A549 (cell line): ENCODE results near the gene ADH1A. TPM values are rescaled to one million over a fixed set of nuclear protein-coding genes. Genes with fewer than 3 reads are reported as not detected.

Experiments
- ATAC-seq, 2 experiments: fragments of 200-7000 bp in 1 of 2; fragments of >200 bp in 1 of 2; cut with Nextera tagmentation in 1 of 2; cut with Tn5 transposase in 1 of 2; 3 replicates each; pipeline versions ENCODE4 v1.8.0 to v1.9.1; 2018 to 2020; ENCODE audit warnings: mild to moderate bottlenecking in 1 of 2, moderate library complexity in 1 of 2
- CTCF ChIA-PET: fragments of 300-600 bp; sonication (Branson Sonifier 250); formaldehyde crosslinking; extraction: SDS; loops from one replicate; lab custom pipeline; 2021; ENCODE audit warnings: antibody characterized with exemption, inconsistent platforms; lab: Yijun Ruan, JAX
- POLR2A ChIA-PET: fragments of 350-600 bp; formaldehyde crosslinking; extraction: SDS; loops from one replicate; lab custom pipeline; 2021; ENCODE audit warnings: antibody characterized with exemption, inconsistent platforms; lab: Yijun Ruan, JAX
- DNase-seq, 2 experiments: peaks; one replicate each; pipeline versions ENCODE4 v3.0.0 to v3.0.0-alpha.2; 2011 to 2016; ENCODE audit warnings: low read depth in 1 of 2, low spot score in 1 of 2
- FAIRE-seq: peaks from 2 replicates; lab custom pipeline; 2011; peaks lifted over from hg19 to GRCh38; lab: Jason Lieb, UNC
- H3K27ac ChIP-seq, 2 experiments: fragments of >200 bp; sonication (Bioruptor Twin); formaldehyde crosslinking; 3 replicates each; pipeline ENCODE4 v1.5.1; 2016 to 2017
- H3K4me1 ChIP-seq: fragments of >200 bp; sonication (Bioruptor Twin); formaldehyde crosslinking; 3 replicates; pipeline ENCODE4 v1.6.1; 2016
- H3K4me2 ChIP-seq: fragments of >200 bp; sonication (Bioruptor Twin); formaldehyde crosslinking; 3 replicates; pipeline ENCODE4 v1.6.1; 2016
- H3K4me3 ChIP-seq: fragments of >200 bp; sonication (Bioruptor Twin); formaldehyde crosslinking; 3 replicates; pipeline ENCODE4 v1.5.1; 2016
- H3K9me3 ChIP-seq: fragments of >200 bp; sonication (Bioruptor Twin); formaldehyde crosslinking; 3 replicates; pipeline ENCODE4 v1.6.1; 2016
- ATOH8 ChIP-seq: fragments of 250-450 bp; sonication (Bioruptor Pico); IDR thresholded peaks from 2 replicates; pipeline ENCODE4 v1.5.0; 2020; ENCODE audit warnings: low read depth, mild to moderate bottlenecking, moderate library complexity
- CEBPB ChIP-seq, 2 experiments: fragments of >200 bp in 1 of 2; sonication (Bioruptor Twin) in 1 of 2; formaldehyde crosslinking in 1 of 2; IDR thresholded peaks; 2 replicates each; pipeline ENCODE4 v1.6.1; 2012 to 2016
- CHD2 ChIP-seq: fragments of 150-350 bp; IDR thresholded peaks from 2 replicates; pipeline ENCODE4 v1.6.1; 2014; ENCODE audit warnings: low read length; ENCODE audit not compliant: partially characterized antibody
- CTCF ChIP-seq: fragments of >200 bp; sonication (Bioruptor Twin); formaldehyde crosslinking; IDR thresholded peaks from 3 replicates; pipeline ENCODE4 v1.5.1; 2016
- EHF ChIP-seq: fragments of 250-450 bp; sonication (Bioruptor Pico); IDR thresholded peaks from 2 replicates; pipeline ENCODE4 v1.5.0; 2020; ENCODE audit warnings: mild to moderate bottlenecking
- EP300 ChIP-seq, 2 experiments: fragments of >200 bp; sonication (Bioruptor Twin); formaldehyde crosslinking; IDR thresholded peaks; 2 replicates in 1 of 2; 3 replicates in 1 of 2; pipeline ENCODE4 v1.6.1; 2016 to 2017
- ESRRA ChIP-seq: fragments of 150-350 bp; IDR thresholded peaks from 2 replicates; pipeline ENCODE4 v1.6.1; 2014; ENCODE audit warnings: mild to moderate bottlenecking, low read length, borderline replicate concordance
- FOSB ChIP-seq: fragments of 250-450 bp; sonication (Bioruptor Pico); IDR thresholded peaks from 2 replicates; pipeline ENCODE4 v1.5.0; 2020; ENCODE audit warnings: mild to moderate bottlenecking, moderate library complexity
- HDAC2 ChIP-seq: fragments of 200-600 bp; sonication (generic); IDR thresholded peaks from 2 replicates; pipeline ENCODE4 v1.6.1; 2016
- HES2 ChIP-seq: fragments of >200 bp; sonication (Bioruptor Twin); formaldehyde crosslinking; IDR thresholded peaks from 2 replicates; pipeline ENCODE4 v1.6.1; 2016
- HEYL ChIP-seq: fragments of 250-450 bp; sonication (Bioruptor Pico); IDR thresholded peaks from 2 replicates; pipeline ENCODE4 v1.8.0; 2021; ENCODE audit warnings: mild to moderate bottlenecking, moderate library complexity
- HOXA7 ChIP-seq: fragments of 250-450 bp; sonication (Bioruptor Pico); IDR thresholded peaks from 2 replicates; pipeline ENCODE4 v1.5.0; 2020; ENCODE audit warnings: mild to moderate bottlenecking, moderate library complexity
- HOXB5 ChIP-seq: fragments of 250-450 bp; sonication (Bioruptor Pico); IDR thresholded peaks from 2 replicates; pipeline ENCODE4 v1.5.0; 2020; ENCODE audit warnings: mild to moderate bottlenecking, moderate library complexity
- MAFK ChIP-seq: fragments of 450-650 bp; IDR thresholded peaks from 2 replicates; pipeline ENCODE4 v1.6.1; 2014; ENCODE audit not compliant: partially characterized antibody
- MAZ ChIP-seq: fragments of 150-350 bp; IDR thresholded peaks from 2 replicates; pipeline ENCODE4 v1.6.1; 2014; ENCODE audit warnings: antibody characterized with exemption, low read depth, low read length, borderline replicate concordance
- MYC ChIP-seq: IDR thresholded peaks from 2 replicates; pipeline ENCODE4 v1.6.1; 2012; ENCODE audit warnings: mild to moderate bottlenecking, inconsistent platforms, low read length, improper control_type of control experiment, borderline replicate concordance
- NFE2L2 ChIP-seq: fragments of 150-350 bp; conservative IDR thresholded peaks from 2 replicates; pipeline ENCODE4 v1.6.1; 2014; ENCODE audit warnings: low read length
- PBX3 ChIP-seq: IDR thresholded peaks from 2 replicates; pipeline ENCODE4 v1.6.1; 2012
- POLR2A ChIP-seq: IDR thresholded peaks from 2 replicates; pipeline ENCODE4 v1.6.1; 2012; ENCODE audit warnings: mild to moderate bottlenecking, low read length
- RAD21 ChIP-seq, 2 experiments: fragments of >200 bp in 1 of 2; sonication (Bioruptor Twin) in 1 of 2; formaldehyde crosslinking in 1 of 2; IDR thresholded peaks in 1 of 2; conservative IDR thresholded peaks in 1 of 2; 2 replicates in 1 of 2; 3 replicates in 1 of 2; pipeline ENCODE4 v1.6.1; 2012 to 2018; ENCODE audit warnings: inconsistent platforms in 1 of 2
- RARB ChIP-seq: fragments of 250-450 bp; sonication (Bioruptor Pico); IDR thresholded peaks from 2 replicates; pipeline ENCODE4 v1.8.0; 2021; ENCODE audit warnings: mild to moderate bottlenecking, moderate library complexity
- RCOR1 ChIP-seq: fragments of 150-350 bp; IDR thresholded peaks from 2 replicates; pipeline ENCODE4 v1.6.1; 2014; ENCODE audit warnings: antibody characterized with exemption, low read length, low read depth
- RFX5 ChIP-seq: fragments of 450-650 bp; IDR thresholded peaks from 2 replicates; pipeline ENCODE4 v1.7.1; 2014; ENCODE audit warnings: antibody characterized with exemption, mild to moderate bottlenecking, moderate library complexity
- RNF2 ChIP-seq: fragments of 200-600 bp; sonication (generic); IDR thresholded peaks from 2 replicates; pipeline ENCODE4 v1.6.1; 2016; ENCODE audit warnings: low read depth, mild to moderate bottlenecking, antibody characterized with exemption, moderate library complexity, borderline replicate concordance
- SMC3 ChIP-seq: fragments of >200 bp; sonication (Bioruptor Twin); formaldehyde crosslinking; IDR thresholded peaks from 3 replicates; pipeline ENCODE4 v1.6.1; 2018; ENCODE audit warnings: inconsistent platforms
- SREBF2 ChIP-seq: fragments of 450-650 bp; IDR thresholded peaks from 2 replicates; pipeline ENCODE4 v1.6.1; 2014; ENCODE audit warnings: mild to moderate bottlenecking, moderate library complexity
- TFCP2L1 ChIP-seq: fragments of 250-450 bp; sonication (Bioruptor Pico); IDR thresholded peaks from 2 replicates; pipeline ENCODE4 v1.5.0; 2021; ENCODE audit warnings: mild to moderate bottlenecking
- ZFP36 ChIP-seq: fragments of 450-650 bp; IDR thresholded peaks from 2 replicates; pipeline ENCODE4 v1.6.1; 2014; ENCODE audit warnings: borderline replicate concordance; ENCODE audit not compliant: partially characterized antibody
- ZSCAN20 ChIP-seq: fragments of 250-450 bp; sonication (Bioruptor Pico); IDR thresholded peaks from 2 replicates; pipeline ENCODE4 v1.8.0; 2022; ENCODE audit warnings: mild to moderate bottlenecking, moderate library complexity
- WGBS: methylation state at CpG from one replicate; pipeline ENCODE4 v1.1.6; 2017; ENCODE audit errors: missing lambda C conversion rate; 5-methylcytosine and 5-hydroxymethylcytosine counted together
- polyA plus RNA-seq, 4 experiments: library from polyadenylated mRNA; depleted of rRNA in 3 of 4; stranded (reverse); fragments of >200 nt; fragmentation: RNase III in 1 of 4; extraction: RNeasy Plus Mini Kit Qiagen cat#74134 plus additional on column Dnase treatment in 1 of 4; gene quantifications; 2 replicates in 3 of 4; 3 replicates in 1 of 4; pipeline ENCODE4 v1.2.3, GENCODE V29; 2011 to 2017

Gene ADH1A
- polyA plus RNA-seq, 2 of the 4 experiments (the other 2 are of a cell fraction): not detected

- Histone ChIP-seq H3K9me3 (no peaks in the 10 kb centered on the region), H3K27ac (no peak overlapping the region), H3K4me1 (no peaks in the 10 kb centered on the region), H3K4me2 (no peak overlapping the region), H3K4me3 (no peak overlapping the region)
- CTCF ChIA-PET: no interaction called here
- no peak for ATAC-seq
- no peak for FAIRE-seq
- 76% methylated on average over 5 of the region's 5 CpGs for WGBS
- POLR2A ChIA-PET: no interaction called here
- no peak for DNase-seq
- TF ChIP-seq HOXA7 (CRISPR knock-in tag) (no peak), NFE2L2 (no peak), RFX5 (no peak), PBX3 (no peak), MYC (no peak), HDAC2 (no peak), EHF (CRISPR knock-in tag) (no peak), ZSCAN20 (CRISPR knock-in tag) (no peak), FOSB (CRISPR knock-in tag) (no peak), RAD21 (conservative IDR thresholded peaks at IDR 0.05 in 1 of 2, IDR thresholded peaks at IDR 0.05 in 1 of 2) (no peak), RCOR1 (no peak), MAZ (no peak), CHD2 (no peak), HOXB5 (no peak)
Measured at GRCh38 chr4:99281261-99281660, 9.5 kb downstream of the ADH1A start.

- H3K27ac ChIP-seq: no peak overlapping the region
- no peaks in the 10 kb centered on the region for H3K9me3 ChIP-seq
- FAIRE-seq (no peak), DNase-seq (no peak), ATAC-seq (no peak)
- 42% methylated on average over 2 of the region's 2 CpGs for WGBS
- no peaks in the 10 kb centered on the region for H3K4me1 ChIP-seq
- H3K4me2 ChIP-seq: no peak overlapping the region
- TF ChIP-seq SMC3 (no peak), RAD21 (conservative IDR thresholded peaks at IDR 0.05 in 1 of 2, IDR thresholded peaks at IDR 0.05 in 1 of 2) (no peak), HOXB5 (no peak), SREBF2 (no peak), RNF2 (no peak), ESRRA (no peak), MAFK (no peak)
- CTCF ChIA-PET: no interaction called here
- H3K4me3 ChIP-seq: no peak overlapping the region
- POLR2A ChIA-PET: no interaction called here
Measured at GRCh38 chr4:99276417-99276816, 14.4 kb downstream of the ADH1A start.

GRCh38 chr4:99275885-99276284, 14.9 kb downstream of the ADH1A start:
- 62% methylated on average over 3 of the region's 3 CpGs for WGBS
- Histone ChIP-seq H3K4me3 (no peak overlapping the region), H3K27ac (no peak overlapping the region), H3K4me2 (no peak overlapping the region), H3K9me3 (no peaks in the 10 kb centered on the region), H3K4me1 (no peaks in the 10 kb centered on the region)
- DNase-seq (no peak), FAIRE-seq (no peak), ATAC-seq (no peak)
- CTCF ChIA-PET: no interaction called here
- TF ChIP-seq SMC3: no peak
- TF ChIP-seq ZSCAN20 (CRISPR knock-in tag): no peak
- no peak for TF ChIP-seq ATOH8 (CRISPR knock-in tag)
- no peak for TF ChIP-seq RARB
- no peak for TF ChIP-seq POLR2A
- no peak for TF ChIP-seq TFCP2L1 (CRISPR knock-in tag)
- TF ChIP-seq ZFP36: no peak
- no peak for TF ChIP-seq CTCF
- TF ChIP-seq HEYL (CRISPR knock-in tag): no peak
- no peak for TF ChIP-seq PBX3
- no peak for TF ChIP-seq FOSB (CRISPR knock-in tag)
- TF ChIP-seq EP300 (IDR thresholded peaks at IDR 0.05): no peak
- no peak for TF ChIP-seq HES2
- no peak for TF ChIP-seq CEBPB (IDR thresholded peaks at IDR 0.05)
- POLR2A ChIA-PET: no interaction called here
